Left forelimb (tissue), 1 donor: ENCODE results near the gene MTFR1L.

Source experiments
- DNase-seq: peaks from one replicate; pipeline ENCODE4 v3.0.0-alpha.2; 2018; ENCODE audit warnings: low spot score

Gene MTFR1L

DNA sequence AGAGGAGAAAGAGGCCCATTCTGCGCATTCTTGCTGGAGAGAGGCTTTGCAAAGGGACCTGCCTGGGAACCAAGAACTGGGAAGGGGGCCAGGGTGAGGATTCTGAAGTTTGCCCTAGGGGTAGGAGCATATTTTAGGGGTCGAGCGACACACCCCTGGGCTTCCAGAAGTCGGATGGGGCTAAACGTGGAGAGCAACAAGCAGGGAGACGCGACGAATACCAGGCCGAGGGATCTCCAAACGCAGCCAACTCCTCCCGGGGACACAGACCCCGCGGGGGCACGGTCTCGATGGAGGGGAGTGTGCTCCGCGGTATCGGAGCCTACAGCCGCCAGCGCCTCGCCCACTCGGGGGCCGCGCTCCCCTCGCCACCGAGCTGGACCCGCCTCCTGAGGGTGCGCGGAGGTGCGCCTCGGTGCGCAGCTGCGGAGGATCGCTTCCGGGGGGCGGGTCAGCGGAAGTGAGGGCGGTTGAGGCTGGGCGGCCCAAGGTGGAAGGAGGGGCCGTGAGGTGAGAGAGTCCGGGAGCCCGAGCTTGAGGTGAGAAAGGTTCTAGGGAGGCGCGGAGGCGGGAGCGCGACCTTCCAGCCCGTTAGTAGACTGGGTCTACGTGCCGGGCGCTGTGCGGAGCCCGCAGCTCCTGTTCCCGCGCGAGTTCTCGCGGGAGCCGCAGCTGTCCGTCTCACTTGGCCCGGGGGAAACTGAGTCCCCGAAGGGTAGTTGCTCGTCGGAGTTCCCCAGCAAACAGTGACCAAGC is at the start of gene MTFR1L:
TSS of gene MTFR1L (plus strand) at position 464 of the 756 bp plus-strand sequence. CDS start 3,151 bp downstream, outside the sequence.
- DNase-seq, result peak; percentile 93

DNA sequence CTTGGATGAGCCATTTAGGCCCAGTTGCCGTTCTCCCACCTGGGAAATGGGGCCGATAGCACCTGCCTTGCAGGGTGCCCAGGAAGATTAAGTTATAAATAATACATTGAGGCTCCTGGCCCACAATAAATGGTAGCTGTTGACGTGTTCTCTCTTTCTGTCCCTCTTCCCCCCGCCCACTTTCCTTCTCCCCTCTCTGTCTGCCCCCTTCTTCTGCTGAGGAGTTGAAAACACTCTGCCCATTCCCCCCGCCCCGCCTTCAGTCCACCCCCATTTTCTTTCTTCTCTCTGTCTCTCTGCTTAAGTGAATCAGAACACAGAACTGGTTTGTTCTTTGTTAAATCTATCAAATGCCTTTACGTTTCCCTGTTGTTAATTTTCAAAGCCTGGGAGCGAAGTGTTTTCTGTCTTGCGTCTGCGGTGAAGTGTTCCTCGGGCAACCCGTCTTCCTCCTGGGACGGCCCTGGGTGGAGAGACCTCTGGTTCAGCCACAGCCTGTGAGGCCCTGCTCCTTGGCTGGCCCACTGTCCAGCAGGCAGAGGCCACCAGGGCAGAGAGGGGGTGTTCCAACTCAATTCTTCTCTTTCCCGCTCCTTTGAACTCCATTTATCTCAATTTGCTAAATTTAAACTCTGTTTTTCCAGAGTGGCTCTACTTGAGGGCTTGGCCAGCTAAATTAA is 49.1 kb upstream of the MTFR1L start:
- no peak for DNase-seq

DNA sequence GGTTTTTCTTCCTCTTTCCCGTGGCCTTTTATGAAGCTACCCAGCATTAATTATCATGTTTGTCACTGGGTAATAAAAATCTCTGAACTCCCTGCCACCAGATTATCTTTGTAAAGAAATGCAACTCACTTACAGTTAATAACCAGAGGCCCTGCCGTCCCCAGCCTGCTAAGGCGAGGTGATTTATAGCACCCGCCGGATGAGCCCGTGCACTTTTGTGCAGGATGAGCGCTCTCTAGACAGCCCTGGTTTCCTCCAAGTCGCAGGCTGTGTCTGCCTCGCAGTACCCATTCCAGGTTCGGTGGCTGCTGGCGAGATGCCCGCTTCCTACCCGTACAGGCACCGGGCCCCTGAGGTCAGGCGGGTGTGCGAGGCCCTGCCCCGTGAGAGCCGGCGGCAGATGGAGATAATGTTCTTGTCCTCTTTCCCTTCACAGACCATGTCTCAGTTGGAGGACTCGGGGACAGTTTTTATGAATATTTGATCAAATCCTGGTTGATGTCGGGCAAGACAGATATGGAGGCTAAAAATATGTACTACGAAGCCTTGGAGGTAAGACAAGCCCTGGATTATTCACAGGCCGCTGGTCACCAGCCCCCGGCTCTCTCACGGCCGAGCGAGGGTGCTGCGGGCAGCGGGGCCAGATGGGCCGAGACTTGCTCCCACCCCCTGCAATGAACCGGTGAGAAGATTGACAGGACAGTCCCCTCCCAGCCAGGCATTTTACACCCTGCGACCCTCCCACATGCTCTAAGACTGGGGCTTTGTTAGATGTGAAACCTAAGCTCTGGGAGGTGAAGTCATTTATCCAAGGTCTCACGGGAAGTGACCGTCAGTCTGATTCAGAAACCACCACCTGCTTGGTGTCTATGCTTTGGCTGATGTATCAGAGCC is 48.3 kb upstream of the MTFR1L start:
- DNase-seq, result no peak

DNA sequence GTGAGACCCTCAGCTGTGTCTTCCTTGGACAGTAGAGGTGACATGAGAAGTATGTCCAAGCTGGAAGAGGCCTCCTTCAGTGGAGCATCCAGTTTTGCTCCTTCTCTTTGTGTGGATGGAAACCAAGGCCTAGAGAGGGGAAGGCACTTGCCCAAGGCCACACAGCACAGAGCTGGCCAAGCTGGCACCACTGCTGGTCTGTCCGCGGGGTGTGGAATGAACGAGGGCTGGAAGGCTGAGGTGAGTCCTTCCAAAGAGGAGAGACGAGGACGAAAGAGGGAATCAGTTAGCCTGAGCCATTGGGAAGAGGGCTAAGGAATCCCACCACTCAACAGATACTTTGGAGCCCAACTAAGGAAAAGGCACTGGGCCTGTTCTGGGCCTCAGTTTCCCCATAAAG is 47.6 kb upstream of the MTFR1L start:
- no peak for DNase-seq

GRCh38 chr1:25772692-25773245 is 47.0 kb upstream of the MTFR1L start:
- no peak for DNase-seq

DNA sequence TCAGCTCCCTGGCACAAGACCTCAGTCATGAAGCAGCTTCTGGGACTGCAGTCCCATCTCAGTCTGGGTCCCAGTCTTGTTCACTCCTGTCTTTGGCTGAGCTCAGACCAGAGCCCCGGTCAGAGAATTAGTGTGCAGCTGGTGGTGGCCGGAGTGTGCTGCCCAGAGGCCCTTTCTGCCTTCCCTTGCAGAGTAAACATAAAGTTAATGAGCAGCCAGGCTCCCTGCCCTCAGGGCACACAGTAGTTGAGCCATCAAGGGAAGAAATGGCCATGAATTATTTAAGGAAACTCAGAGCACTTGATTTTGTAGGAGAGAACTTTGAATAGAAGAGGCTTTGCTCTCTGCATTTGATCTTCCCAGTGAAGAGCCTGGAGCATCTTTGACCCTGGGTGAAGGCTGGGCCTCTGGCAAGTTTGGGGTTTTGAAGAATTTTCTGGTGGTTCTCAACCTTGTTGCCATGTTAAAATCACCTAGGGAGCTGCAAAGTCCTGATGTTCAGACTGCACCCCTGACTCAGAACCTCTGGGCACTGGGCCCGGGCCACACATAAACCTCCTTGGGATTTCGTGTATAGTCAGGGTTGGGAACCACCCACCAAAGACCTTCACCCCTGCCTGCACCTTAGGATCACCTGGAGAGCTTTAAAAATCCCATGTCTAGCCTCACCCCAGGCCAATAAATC is 46.2 kb upstream of the MTFR1L start:
- DNase-seq, result no peak

- DNase-seq, result no peak
Observed at GRCh38 chr1:25774206-25774803, 45.4 kb upstream of the MTFR1L start.

DNA sequence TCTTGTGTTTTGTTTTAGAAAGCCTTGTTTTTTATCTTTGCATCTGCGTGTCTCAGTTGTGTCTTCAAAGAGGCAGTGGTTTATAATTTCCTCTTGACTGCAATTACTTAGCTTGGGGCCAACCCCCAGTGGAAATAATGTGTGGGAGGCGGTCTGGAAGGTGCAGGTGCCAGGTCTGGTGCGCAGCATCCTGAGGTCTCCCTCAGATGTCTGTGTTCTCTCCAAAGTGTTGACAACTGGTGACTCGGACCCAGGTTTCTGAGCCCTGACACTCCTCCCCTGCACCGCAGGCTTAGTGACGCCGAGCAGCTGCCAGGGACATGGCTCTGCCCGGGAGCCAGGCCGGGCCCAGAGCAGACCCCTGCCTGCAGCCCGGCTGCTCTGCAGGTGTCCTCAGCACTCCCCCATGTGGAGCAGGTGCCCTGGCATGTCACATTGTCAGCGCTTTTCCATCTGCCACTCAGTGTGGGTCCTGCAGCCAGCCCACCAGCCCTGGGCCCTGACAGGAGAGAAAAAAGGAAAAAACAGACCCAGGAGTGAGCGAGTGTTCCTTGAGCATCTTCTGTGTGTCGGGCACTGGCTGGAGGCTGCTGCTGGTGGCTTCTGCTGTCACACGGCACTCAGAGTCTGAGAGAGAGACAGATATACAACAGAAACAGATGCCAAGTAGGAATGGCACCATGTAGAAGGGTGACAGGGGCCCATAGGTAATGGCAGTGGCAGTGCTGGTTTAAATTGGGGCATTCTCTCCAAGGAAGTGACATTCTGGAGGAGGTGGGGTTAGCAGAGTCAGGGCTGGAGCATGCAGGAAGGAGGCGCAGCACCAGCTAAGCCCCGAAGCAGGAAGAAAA is 44.6 kb upstream of the MTFR1L start:
- DNase-seq, result no peak

DNA sequence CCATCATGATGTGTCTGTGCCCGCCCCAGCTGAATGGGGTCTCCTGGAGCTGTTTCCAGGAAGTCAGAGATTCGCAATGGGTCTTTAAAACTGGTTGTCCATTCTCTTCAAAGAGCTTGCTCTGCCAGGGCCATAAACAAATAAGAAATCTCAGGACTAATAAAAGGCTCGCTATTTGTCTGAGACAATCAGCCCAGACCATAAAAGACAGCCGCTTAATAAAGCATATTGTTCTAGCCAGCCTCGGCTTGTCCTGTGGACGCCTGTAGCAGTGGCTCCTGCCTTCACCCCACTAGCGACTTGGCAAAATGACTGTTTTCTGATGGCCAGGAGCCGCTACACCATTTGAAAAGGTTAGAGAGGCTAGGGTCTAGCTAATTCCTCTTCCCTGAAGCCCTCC is 40.4 kb upstream of the MTFR1L start:
- DNase-seq, result no peak

DNA sequence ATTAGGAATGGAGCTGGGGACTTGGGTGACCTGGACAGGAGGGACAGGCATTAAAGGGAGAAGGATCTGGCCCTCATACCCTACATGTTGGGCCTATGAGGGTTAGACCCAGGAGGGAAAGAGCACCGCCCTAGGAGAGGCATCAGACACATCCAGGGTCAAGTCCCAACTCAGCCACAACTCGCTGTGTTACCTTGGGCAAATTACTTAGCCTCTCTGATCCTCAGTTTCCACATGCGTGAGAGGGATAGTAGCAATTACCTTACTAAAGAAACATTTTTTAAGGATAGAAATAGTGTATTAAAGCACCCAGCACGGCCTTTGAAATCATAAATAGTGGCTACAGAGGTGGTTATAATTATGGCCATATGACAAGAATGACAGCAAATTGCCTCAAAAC is 39.9 kb upstream of the MTFR1L start:
- DNase-seq, result no peak

- DNase-seq, result no peak
Observed at GRCh38 chr1:25780318-25781129, 39.2 kb upstream of the MTFR1L start.

DNA sequence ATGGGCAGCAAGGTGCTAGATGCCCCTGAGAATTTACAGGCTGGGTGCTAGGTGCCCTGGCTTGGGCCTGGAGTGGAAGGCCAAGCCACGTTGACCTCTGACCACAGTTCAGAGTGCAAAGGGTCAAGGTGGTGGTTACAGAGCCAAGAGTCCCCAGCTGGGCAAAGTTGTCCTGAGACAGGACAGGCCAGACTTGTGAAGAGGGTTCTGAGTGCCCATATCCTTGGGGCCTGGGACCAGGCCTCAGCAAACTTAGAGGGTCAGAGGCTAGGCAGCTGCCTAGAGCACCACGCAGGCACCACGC is 38.7 kb upstream of the MTFR1L start:
- no peak for DNase-seq

GRCh38 chr1:25782608-25783201 is 37.0 kb upstream of the MTFR1L start:
- no peak for DNase-seq

GRCh38 chr1:25784575-25785051 is 35.1 kb upstream of the MTFR1L start:
- no peak for DNase-seq

DNA sequence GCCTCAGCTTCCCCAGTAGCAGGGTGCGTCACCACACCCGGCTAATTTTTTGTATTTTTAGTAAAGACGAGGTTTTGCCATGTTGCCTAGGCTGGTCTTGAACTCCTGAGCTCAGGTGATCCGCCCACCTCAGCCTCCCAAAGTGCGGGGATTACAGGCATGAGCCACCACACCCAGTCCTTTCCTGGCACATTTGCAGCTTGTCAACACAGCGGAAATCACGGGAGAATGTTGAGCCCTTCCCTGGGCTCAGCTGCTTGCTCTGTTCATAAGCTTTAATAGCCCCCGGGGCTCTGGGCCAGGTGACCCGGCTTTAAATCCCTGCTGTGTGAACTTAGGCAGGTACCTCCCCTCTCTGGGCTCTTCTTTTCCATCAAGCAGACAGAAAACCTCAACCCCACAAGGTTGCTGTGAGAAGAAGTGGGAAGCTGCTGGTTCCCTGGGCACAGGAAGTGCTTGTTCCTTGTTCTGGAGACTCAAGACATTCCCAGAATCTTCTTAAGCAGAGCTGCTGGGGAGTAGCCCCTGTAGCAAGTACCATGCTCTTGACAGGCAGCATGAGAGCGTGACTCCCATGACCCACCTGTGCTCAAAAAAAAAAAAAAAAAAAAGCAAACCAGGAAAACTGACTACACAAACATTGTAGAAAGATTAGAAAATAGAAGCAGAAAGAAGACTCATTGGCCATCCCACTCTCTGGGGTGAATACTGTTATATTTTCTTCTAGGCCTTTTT is 34.3 kb upstream of the MTFR1L start:
- no peak for DNase-seq

- DNase-seq, result no peak
Observed at GRCh38 chr1:25786887-25787759, 32.6 kb upstream of the MTFR1L start.

GRCh38 chr1:25787760-25788166 is 32.0 kb upstream of the MTFR1L start:
- DNase-seq, result no peak
